Central memory CD4-positive, alpha-beta T cell (primary cell): Measurements from ENCODE around the gene AHCTF1.
"Not testable (repeated sequence)": the region's sequence is repeated elsewhere in the genome, so short reads cannot be mapped to it uniquely, and the experiment has no call there.

ENCODE experiments used
- DNase-seq: peaks from one replicate; pipeline ENCODE4 v3.0.0; 2022

Gene AHCTF1

DNA sequence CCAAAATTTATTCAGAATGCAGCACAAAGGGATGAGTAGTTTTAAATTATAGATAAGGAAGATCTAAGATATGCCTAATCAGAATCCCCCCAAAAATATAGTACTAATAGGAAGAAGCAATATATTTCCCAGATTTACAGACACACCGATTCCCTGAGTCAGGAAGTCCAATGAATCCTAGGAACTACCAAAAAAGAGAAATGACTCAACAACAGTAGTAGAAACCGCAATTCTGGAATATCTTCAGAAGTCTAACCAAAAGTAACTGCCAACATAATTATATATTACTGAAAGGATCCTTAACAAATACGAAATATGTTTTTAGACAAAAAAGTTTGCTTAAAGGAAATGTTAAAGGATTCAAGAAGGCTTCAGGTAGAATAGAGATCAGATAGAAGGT, 10.3 kb downstream of the AHCTF1 start:
- DNase-seq = no peak

DNA sequence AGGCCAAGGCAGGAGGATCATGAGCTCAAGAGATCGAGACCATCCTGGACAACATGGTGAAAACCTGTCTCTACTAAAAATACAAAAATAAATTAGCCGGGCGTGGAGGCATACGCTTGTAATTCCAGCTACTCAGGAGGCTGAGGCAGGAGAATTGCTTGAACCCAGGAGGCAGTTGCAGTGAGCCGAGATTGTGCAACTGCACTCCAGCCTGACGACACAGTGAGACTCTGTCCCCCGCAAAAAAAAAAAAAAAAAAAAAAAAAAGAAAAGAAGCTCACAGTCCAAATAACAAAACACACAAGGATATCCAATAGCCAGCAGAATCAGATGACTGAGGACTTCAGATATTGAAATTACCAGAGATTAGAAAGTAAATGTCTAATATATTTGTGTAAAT, 11.8 kb downstream of the AHCTF1 start:
- DNase-seq = no peak

DNA sequence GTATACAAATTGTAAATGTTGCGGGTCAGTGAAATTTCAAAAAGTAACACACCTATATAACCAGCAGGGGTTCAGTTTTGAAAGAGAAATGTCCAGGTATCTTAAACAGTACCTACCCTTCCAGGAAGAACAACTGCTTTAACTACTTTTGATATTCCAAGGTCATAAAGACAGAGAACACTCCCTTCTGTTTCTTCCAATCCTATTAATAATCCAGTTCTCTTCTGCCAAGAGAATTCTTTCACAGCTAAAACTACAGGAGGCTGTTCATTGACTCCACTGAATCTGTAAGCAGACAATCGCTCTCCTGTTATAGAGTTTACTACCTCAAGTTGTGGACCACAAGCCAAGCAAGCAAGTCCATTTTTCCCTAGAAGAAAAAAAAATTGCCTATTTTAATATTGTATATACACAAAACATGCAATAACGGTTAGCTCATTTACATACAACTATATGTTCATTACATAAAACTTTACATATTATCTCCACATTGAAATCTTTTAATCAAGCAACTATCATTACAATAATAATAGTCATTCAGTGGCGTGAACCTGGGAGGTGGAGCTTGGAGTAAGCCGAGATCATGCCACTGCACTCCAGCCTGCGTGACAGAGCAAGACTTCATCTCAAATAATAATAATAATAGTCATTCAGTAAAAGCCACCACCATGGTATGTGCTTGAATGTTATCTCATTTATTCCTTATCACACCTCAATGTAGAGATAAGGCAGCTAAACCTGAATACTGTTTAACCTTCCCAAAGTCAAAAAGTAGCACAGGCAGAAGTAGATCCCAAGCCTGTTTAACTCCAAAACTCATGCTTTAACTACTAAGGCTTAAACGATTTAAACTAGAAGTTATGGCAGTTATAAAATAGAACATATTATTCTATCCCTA, 15.5 kb downstream of the AHCTF1 start:
- not testable (repeated sequence) for DNase-seq

DNA sequence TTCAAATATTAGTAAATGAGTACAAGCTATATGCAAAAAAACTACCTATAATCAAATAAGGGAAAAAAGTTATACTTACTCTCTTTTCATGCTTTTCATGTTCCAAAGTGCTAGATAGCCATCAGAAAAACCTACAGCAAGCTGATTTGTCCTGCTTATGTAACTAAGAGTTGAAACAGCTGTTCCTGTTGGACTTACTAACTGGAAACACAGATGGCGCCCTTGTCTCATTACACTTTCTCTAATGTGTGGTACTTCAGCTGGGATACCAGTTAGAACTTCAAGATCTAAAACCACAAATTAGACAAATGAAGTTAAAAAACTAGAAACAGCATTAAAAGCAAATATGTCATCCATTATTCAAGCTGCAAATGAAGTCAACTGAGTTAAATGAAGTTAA, 24.3 kb downstream of the AHCTF1 start:
- peak; percentile 19 for DNase-seq

DNA sequence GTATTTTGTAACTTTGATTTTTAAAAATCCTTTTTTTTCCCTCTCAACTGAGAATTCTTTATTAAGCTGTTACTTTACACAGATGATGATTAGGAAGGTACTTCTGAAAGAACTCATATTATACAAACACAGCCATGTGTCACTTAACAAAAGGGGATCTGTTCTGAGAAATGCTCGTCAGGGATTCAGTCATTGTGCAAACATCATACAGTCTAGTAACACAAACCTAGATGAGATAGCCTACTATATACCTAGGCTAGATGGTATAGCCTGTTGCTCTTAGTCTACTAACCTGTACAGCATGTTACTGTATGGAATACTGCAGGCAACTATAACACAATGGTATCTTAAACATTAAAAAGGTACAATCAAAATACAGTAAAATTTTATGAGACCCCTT, 24.9 kb downstream of the AHCTF1 start:
- DNase-seq = no peak

DNA sequence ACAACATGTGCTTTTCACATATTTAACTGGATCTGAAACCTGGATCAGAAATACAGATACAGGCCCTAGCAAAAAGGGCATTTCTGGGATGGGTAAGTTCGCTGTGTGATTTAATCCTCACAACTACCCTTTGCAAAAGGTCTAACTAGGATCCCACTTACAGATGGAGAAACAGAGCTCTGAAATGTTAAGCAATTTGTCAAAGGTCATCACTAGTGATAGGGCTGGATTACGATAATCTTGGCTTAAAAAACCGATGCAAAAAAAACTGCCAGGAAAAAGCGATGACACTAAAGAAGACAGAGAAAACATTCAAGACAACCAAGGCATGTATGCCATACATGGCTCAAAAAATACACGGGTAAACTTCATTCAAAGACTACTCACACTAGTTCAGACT, 29.9 kb downstream of the AHCTF1 start:
- DNase-seq = no peak

DNA sequence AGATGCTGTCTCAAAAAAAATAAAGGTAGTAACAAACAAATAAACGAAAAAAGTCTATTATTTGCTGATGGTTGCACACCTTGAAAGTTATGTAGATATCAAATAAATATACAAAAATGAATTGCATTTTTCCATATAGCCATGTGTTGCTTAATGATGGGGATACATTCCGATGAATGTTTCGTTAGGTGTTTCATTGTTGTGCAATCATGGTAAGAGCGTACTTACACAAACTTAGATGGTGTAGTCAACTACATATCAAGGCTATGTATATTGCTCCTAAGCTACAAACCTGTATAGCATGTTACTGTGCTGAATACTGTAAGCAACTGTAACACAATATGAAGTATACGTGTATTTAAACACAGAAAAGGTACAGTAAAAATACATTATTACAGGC, 34.4 kb downstream of the AHCTF1 start:
- DNase-seq = no peak

DNA sequence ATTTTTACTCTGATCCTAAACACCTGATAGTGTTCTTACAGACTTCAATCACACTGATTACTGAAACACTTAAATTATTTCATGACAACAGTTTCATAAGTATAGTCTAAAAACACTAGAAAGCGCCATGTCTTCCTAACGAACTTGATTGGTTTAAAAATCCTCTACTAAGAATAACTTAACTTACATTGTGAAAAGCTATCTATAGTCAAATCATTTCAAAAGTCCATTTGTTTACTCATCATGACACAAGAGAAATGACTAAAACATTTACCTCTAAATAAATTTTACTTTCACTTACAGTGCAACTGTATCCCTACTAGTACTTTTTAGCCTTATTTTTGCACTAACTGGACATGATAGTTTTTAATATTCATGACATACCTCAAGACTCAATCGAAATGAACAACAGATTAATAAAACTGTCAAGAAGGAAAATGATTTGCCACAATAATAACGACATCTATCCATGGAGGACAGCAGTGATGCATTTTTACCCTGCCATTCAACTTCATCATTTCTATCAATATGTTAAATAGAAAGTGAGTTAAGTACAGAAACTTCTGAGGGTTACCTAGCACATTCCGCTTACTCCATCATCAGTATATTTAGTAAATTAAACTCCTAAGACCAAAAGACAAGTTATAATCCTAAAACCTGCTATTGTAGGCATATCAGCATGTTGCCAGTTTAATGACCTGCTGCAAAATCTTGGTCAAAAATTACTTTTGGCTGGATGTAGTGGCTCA, 38.4 kb downstream of the AHCTF1 start:
- DNase-seq = no peak

DNA sequence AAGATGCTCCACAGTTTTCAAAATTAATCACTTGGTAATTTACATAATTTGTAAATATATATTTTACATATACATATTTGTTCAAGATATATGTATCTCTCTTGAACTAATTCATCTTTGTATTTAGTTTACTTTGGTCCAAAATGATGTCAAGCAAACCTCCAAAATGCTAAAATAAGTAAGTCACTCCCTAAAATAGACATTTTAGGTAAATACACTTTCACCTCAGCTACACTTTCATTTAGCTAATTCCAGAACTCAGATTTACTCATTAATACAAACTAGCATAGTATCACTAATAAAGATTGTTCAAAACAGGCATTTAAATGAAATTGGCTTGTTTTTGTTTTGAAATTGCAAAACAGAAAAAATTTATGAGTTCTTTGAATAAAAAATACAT, 40.6 kb downstream of the AHCTF1 start:
- no peak for DNase-seq

DNA sequence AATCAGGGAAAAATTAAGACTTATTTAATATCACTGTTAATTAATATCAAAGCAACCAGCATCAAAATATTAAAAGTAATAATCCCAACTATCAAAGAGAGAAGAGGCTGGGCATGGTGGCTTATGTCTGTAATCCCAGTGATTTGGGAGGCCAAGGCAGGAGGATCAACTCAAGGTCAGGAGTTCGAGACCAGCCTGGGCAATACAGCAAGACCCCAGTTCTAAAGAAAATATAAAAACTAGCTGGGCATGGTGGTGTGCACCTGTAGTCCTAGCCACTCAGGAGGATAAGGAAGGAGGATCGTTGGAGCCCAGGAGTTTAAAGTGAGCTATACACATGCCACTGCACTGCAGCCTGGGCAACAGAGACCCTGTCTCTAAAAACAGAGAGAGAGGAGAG, 43.2 kb downstream of the AHCTF1 start:
- no peak for DNase-seq

DNA sequence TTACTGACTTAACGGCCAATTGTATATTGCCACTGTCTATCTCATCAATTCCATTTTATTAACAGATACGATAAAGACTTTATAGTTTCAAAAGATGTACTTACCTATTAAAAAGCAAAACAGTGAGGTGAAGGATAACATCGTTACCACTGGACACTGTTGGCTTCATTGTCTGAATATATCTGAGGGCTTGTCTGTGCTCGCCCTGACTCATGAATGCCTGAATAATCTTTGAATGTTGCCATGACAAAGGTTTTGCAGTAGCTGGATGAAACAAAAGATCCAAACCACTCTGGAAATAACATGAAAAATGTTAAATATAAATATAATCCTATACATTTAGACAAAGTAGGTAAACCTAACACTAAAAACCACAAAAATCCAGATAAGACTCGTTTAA, 46.4 kb downstream of the AHCTF1 start:
- not testable (repeated sequence) for DNase-seq

DNA sequence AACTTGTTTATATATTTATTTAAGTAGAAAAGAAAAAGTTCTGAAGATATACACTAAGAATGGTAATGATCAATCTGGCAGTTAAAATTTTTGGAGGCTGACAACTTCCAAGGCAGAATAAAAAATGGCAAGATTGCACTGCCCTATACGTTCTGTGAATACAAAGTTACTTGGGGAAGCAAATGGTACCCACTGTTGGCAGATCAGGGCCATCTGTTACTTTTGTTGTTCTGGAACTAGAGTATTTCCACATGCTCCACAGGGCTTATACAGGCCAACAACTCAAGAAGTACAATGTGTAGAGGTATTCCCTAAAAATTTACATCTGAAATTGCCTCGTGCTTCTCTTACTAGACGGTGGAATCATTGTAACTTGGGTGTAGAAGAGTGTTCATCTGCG, 53.2 kb downstream of the AHCTF1 start:
- no peak for DNase-seq

DNA sequence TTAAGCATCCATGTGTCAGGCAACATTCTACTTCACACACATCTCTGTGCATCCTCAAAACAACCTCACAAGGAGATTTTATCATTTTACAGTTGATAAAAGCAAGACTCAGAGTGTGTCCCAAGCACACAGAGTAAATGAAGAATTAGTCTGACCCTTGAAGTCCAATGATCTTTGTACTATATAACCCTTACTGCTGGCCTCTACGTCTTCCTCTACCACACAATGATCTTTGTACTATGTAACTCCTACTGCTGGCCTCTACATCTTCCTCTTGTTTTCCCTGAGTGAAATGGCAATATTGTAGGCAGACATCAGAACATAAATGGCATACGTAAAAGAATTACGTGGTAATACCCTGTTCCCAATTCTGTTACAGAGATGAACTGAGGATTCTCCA, 55.3 kb downstream of the AHCTF1 start:
- no peak for DNase-seq

DNA sequence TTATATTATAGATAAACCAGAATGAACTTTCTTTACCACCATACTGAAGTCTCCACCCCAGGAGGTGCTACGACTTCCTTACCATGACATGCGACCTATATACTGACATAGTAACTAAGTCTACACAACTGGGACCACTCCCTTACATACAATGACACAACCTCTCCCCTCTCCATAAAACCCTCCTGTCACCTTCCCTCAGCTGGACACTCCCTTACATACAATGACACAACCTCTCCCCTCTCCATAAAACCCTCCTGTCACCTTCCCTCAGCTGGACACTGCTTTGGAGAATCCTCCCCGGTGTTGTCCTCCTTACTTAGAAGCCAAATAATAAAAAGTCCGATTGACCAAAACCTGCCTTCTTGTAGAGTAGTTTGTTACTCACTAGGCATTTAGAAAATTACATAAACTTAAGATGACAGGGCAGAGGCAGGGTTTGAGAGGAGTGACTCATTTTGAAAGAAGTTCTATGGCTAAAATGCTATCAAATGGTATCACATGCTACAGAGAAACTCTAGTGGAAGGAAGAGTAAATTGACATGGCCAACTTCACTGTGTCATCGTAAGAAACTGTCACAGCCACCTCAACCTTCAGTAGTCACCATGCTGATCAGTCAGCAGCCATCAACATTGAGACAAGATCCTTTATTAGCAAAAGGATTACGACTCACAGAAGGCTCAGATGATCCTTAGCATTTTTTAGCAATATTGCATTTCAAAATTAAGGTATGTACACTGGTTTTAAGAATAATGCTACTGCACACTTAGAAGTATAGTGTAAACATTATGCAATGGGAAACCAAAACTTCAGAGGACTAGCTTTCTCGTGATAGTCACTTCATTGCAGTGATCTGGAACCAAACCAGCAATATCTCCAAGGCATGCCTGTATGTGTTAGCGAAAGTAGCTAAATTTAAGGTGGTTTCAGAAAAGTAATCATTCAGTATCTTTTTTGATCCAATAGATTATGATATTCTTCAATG, 56.4 kb downstream of the AHCTF1 start:
- no peak for DNase-seq

DNA sequence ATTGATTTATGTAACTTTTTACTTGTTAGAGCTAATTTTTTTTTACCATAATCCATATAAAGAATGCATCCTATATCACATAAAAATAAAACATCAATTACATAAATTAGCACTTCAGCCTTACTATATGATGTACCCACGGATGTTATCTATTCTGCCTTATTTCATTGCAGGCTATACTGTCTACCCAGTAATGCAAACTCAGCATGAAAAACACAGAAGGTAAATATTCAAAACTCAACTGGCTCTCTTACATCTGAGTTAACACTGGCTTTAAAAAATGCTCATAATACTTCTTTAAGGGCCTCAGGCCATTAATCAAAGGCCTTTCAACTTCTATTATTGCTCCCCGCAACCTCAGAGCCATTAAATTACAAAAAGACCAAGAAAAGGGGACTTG, 65.8 kb downstream of the AHCTF1 start:
- DNase-seq = no peak

DNA sequence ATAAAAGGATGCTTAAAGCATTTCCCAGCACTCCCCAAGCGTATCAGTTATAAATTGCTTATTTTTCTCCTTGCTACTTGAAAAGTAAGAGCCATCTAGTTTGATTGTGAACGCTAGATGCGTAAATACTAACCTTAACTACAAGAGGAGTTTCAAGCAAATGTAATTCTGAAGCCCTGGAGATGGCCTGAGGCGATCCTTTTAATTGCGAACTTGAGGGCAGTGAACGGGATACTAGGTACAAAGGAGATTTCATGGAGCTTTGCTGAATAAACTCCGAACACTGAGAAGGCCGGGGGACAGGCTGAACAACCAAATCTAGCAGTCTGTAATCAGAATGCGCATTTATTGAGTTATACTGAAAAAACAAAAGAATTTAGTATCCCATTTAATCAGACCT, 68.0 kb downstream of the AHCTF1 start:
- DNase-seq = not testable (repeated sequence)

DNA sequence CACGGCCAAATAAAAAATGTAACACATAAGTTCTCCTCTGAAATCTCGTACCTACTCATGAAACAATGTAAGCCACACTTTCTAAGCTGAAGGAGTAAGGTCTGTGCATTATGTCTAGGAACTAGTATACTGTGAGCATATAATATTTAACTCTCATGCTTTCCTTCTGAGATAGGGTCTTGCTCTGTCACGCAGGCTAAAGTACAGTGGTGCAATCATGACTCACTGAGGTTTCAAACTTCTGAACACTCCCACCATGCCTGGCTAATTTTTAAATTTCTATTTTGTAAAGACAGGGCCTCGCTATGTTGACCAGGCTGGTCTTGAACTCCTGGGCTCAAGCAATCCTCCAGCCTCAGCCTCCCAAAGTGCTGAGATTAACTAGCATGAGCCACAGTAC, 71.3 kb downstream of the AHCTF1 start:
- no peak for DNase-seq

DNA sequence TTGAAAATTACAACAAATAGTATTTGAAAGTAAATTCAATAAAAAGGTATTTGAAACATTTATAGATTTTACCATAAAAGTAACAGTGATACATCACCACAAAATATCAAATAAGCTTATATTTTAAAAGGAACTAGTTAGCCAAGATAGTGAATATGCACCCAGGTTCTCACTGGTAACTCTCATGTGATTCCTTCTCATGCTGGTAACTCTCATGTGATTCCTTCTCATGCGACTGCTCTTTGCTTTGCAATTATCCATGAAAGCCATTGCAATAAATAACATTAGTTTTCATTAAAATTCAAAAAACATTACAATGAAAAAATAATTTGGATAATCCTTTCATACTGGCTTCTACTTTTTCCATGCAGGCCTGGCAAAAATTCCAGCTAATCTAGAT, 75.4 kb downstream of the AHCTF1 start:
- DNase-seq = no peak

DNA sequence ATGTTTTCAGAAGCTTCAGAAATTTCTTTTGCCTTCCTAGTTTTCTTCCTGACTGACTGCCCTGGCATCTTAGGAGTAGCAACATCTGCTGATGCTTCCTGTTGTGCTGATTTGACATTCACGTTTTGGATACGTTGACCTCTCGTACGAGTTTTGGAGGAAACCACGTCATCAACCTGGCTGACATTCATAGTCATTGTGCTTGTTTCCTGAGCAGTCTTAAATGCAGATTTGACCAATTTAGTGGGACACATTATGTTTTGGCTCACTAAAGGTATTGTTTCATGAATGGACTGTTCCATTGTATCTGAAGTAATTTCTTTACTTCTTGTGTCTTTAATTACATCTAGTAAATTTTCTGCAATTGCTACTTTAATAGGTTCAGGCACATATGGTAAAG, 81.1 kb downstream of the AHCTF1 start:
- DNase-seq = not testable (repeated sequence)

DNA sequence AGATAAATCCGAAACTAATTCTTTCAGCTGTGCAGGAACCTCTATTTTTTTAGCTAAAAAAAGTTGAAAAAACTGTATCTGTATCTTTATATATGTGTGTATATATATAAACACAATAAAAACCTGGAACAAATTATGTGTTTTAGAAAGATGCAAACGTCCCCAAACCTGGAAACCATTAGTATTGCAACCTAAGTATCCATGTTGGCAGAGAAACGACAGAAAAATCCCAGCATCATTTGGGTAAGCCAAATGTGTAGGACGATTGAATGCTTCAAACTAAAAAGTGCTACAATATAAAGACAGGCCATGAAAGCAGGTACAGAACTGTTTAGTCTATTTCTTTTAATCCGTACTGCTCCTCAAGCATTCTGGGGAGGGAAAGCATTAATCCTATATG, 87.9 kb downstream of the AHCTF1 start:
- no peak for DNase-seq

DNA sequence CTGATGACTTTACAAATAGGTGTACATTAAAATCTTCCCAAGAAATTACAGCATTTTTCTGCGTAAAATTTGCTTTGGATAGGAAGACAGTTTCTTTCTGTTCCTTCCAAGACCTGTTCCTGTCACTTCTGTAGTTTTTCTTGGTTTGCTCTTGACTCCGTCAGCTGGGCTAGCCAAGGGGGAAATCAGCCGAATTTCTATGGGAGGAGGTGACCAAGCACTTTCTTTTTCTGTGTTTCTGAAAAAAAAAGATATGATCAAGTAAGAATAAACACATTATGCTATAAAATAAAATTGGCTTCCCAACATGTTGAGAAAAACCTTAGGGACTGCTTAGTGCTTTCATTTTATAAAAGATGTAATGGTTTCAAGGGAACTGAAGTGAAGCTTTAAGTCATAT, 91.0 kb downstream of the AHCTF1 start:
- DNase-seq = not testable (repeated sequence)

DNA sequence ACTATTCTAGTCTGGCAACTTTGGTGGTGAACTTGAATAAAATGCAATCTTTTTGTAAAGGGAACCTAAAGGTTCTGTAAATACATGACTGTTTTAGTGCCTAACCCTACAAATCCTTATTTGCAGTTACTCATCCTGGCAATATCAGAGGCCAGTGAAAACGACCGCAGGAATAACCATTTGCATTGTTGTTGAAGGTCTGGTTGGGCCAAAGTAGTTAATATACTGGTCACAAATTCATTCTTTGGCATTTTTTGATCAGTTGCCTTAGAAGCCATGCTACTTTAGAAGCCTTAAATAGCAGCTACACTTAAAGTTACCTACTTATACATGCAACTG, 93.7 kb downstream of the AHCTF1 start:
- DNase-seq = no peak
